Neural crest cell (in vitro differentiated cells): ENCODE measurements around the gene PTF1A. TPM values are rescaled to one million over a fixed set of nuclear protein-coding genes. Genes with fewer than 3 reads are reported as not detected.

Source experiments
- DNase-seq: peaks from one replicate; pipeline ENCODE4 v3.0.0; 2021; ENCODE audit warnings: low read depth, mixed read lengths, low spot score
- H3K27ac Mint-ChIP-seq: one replicate; pipeline ENCODE4 v1.8.0; 2021; ENCODE audit warnings: mild to moderate bottlenecking, mixed read lengths; ENCODE audit not compliant: unreplicated experiment
- H3K27me3 Mint-ChIP-seq: 2 replicates; pipeline ENCODE4 v1.8.0; 2021; ENCODE audit warnings: low read depth, mild to moderate bottlenecking, mixed read lengths
- H3K36me3 Mint-ChIP-seq: 2 replicates; pipeline ENCODE4 v1.8.0; 2021; ENCODE audit warnings: low read depth, mild to moderate bottlenecking, mixed read lengths
- H3K4me1 Mint-ChIP-seq: 2 replicates; pipeline ENCODE4 v1.8.0; 2021; ENCODE audit warnings: mixed read lengths
- H3K4me3 Mint-ChIP-seq: one replicate; pipeline ENCODE4 v1.8.0; 2021; ENCODE audit warnings: mild to moderate bottlenecking, mixed read lengths
- H3K9me3 Mint-ChIP-seq: 2 replicates; pipeline ENCODE4 v1.8.0; 2021; ENCODE audit warnings: mixed read lengths
- CTCF ChIP-seq: fragments of 200-600 bp; sonication (generic); conservative IDR thresholded peaks from 2 replicates; pipeline ENCODE4 v1.5.0; 2021; ENCODE audit warnings: antibody characterized with exemption, mild to moderate bottlenecking
- total RNA-seq: library from RNA; stranded (reverse); gene quantifications from 2 replicates; pipeline ENCODE4 v1.2.1, GENCODE V29; 2021

PTF1A gene
- total RNA-seq, 1 donor from 2014 or later: 0.16 TPM

GRCh38 chr10:23157691-23158369 lies 34.3 kb upstream of the PTF1A start:
- Mint-ChIP-seq H3K27me3 (peaks cover 74% of the 10 kb centered on the region), H3K4me1 (peaks cover 10% of the 10 kb centered on the region), H3K36me3 (no peaks in the 10 kb centered on the region), H3K9me3 (no peaks in the 10 kb centered on the region), H3K27ac (no peak overlapping the region), H3K4me3 (no peak overlapping the region)
- TF ChIP-seq CTCF: no peak
- DNase-seq: no peak

- H3K36me3 Mint-ChIP-seq: no peaks in the 10 kb centered on the region
- H3K4me1 Mint-ChIP-seq: peaks cover 10% of the 10 kb centered on the region
- TF ChIP-seq CTCF: peak; percentile 91
- peak; percentile 55 for DNase-seq
- H3K27ac Mint-ChIP-seq: no peak overlapping the region
- no peak overlapping the region for H3K4me3 Mint-ChIP-seq
- H3K27me3 Mint-ChIP-seq: peaks cover 79% of the 10 kb centered on the region
- no peaks in the 10 kb centered on the region for H3K9me3 Mint-ChIP-seq
These were observed 33.7 kb upstream of the PTF1A start for GRCh38 chr10:23158370-23158769.

GRCh38 chr10:23171232-23171876 lies 20.8 kb upstream of the PTF1A start:
- Mint-ChIP-seq H3K9me3 (no peaks in the 10 kb centered on the region), H3K27me3 (peaks cover 95% of the 10 kb centered on the region), H3K4me1 (peaks cover 6% of the 10 kb centered on the region), H3K36me3 (no peaks in the 10 kb centered on the region), H3K4me3 (no peak overlapping the region), H3K27ac (no peak overlapping the region)
- TF ChIP-seq CTCF: no peak
- DNase-seq: peak; percentile 56

- H3K36me3 Mint-ChIP-seq: no peaks in the 10 kb centered on the region
These were observed 19.5 kb upstream of the PTF1A start for GRCh38 chr10:23172429-23173213.

More at GRCh38 chr10:23172429-23173213, 19.5 kb upstream of the PTF1A start:
- Mint-ChIP-seq H3K27me3 (peaks cover 96% of the 10 kb centered on the region), H3K9me3 (no peaks in the 10 kb centered on the region), H3K4me1 (peaks cover 6% of the 10 kb centered on the region), H3K4me3 (no peak overlapping the region), H3K27ac (no peak overlapping the region)
- TF ChIP-seq CTCF: no peak
- DNase-seq: no peak
